Measurements from ENCODE around the gene KCNIP1. TPM values are rescaled to one million over a fixed set of nuclear protein-coding genes. Genes with fewer than 3 reads are reported as not detected.

KCNIP1 gene
- total RNA-seq, 1 experiment from 2014 or later: not detected

GRCh38 chr5:170614065-170614490 lies 110.3 kb downstream of the KCNIP1 start:
- ATAC-seq (no peak), DNase-seq (no peak)
- no peaks in the 10 kb centered on the region for H3K9me3 ChIP-seq (ENCODE audit: low read length)
- no peaks in the 10 kb centered on the region for H3K79me2 ChIP-seq (ENCODE audit: low read length)
- H3K27me3 ChIP-seq (ENCODE audit: low read length): no peaks in the 10 kb centered on the region
- no peaks in the 10 kb centered on the region for H3K36me3 ChIP-seq (ENCODE audit: low read depth, low read length)
- H2AFZ ChIP-seq (ENCODE audit: low read length): no peak overlapping the region
- POLR2A ChIA-PET (ENCODE audit: unreplicated experiment): no interaction called here
- H3K4me1 ChIP-seq (ENCODE audit: insufficient read depth, low read length): peaks cover 20% of the 10 kb centered on the region
- intact Hi-C loops (cut with micrococcal nuclease): no loop called here
- TF ChIP-seq EZH2 (IDR thresholded peaks at IDR 0.05; ENCODE audit: low read length, unreplicated experiment) (no peak), EZH2phosphoT487 (IDR thresholded peaks at IDR 0.05; ENCODE audit: borderline replicate concordance, low read length) (no peak), CTCF (conservative IDR thresholded peaks at IDR 0.05; ENCODE audit: low read depth, low read length) (no peak)
- no peak overlapping the region; the same call in 1 of the 2 replicates for H3K9ac ChIP-seq (ENCODE audit: low read length)
- no peaks in the 10 kb centered on the region for H4K20me1 ChIP-seq (ENCODE audit: low read length)
- H3K4me3 ChIP-seq (ENCODE audit: low read length): no peak overlapping the region
- no TSS peak for BruUV-seq (replicated peaks)
- H3K9me2 ChIP-seq (replicated peaks; ENCODE audit: low read length): no peaks in the 10 kb centered on the region
- H3K27ac ChIP-seq (ENCODE audit: low read length): peak overlapping the region; percentile 90
- H3F3A ChIP-seq (ENCODE audit: low read length, unreplicated experiment): no peaks in the 10 kb centered on the region
- H3K4me2 ChIP-seq (ENCODE audit: low read length): peak overlapping the region; percentile 63; the same call in 1 of the 2 replicates
- CTCF ChIA-PET: no interaction called here

- Histone ChIP-seq H3K27ac (ENCODE audit: low read length) (peak overlapping the region; percentile 90), H3K4me3 (ENCODE audit: low read length) (no peak overlapping the region), H3K36me3 (ENCODE audit: low read depth, low read length) (no peaks in the 10 kb centered on the region), H3K27me3 (ENCODE audit: low read length) (no peaks in the 10 kb centered on the region), H3K4me1 (ENCODE audit: insufficient read depth, low read length) (peaks cover 20% of the 10 kb centered on the region), H3K79me2 (ENCODE audit: low read length) (no peaks in the 10 kb centered on the region), H3K9me3 (ENCODE audit: low read length) (no peaks in the 10 kb centered on the region), H3F3A (ENCODE audit: low read length, unreplicated experiment) (no peaks in the 10 kb centered on the region), H3K4me2 (ENCODE audit: low read length) (peak overlapping the region; percentile 63), H4K20me1 (ENCODE audit: low read length) (no peaks in the 10 kb centered on the region), H2AFZ (ENCODE audit: low read length) (no peak overlapping the region), H3K9ac (ENCODE audit: low read length) (peak overlapping the region; percentile 56), H3K9me2 (replicated peaks; ENCODE audit: low read length) (no peaks in the 10 kb centered on the region)
- DNase-seq (peak; percentile 67), ATAC-seq (peak; percentile 68)
- intact Hi-C loops (cut with micrococcal nuclease): no loop called here
- BruUV-seq (replicated peaks): no TSS peak
- ChIA-PET POLR2A (ENCODE audit: unreplicated experiment) (interaction anchor here (0.6 kb wide), 1 partner anchor 119 kb away, joined by 3 read pairs; no protein-coding TSS in a partner anchor), CTCF (interaction anchor here (1.1 kb wide), 1 partner anchor 19 kb away, joined by 4 read pairs; no protein-coding TSS in a partner anchor)
- no peak for TF ChIP-seq EZH2phosphoT487 (IDR thresholded peaks at IDR 0.05; ENCODE audit: borderline replicate concordance, low read length)
- TF ChIP-seq CTCF (conservative IDR thresholded peaks at IDR 0.05; ENCODE audit: low read depth, low read length): no peak
- TF ChIP-seq EZH2 (IDR thresholded peaks at IDR 0.05; ENCODE audit: low read length, unreplicated experiment): no peak
Measured at GRCh38 chr5:170614720-170615119, 110.9 kb downstream of the KCNIP1 start.

- H3K9me2 ChIP-seq (replicated peaks; ENCODE audit: low read length): no peaks in the 10 kb centered on the region
- H2AFZ ChIP-seq (ENCODE audit: low read length): no peak overlapping the region
- peaks cover 20% of the 10 kb centered on the region for H3K4me1 ChIP-seq (ENCODE audit: insufficient read depth, low read length)
- CTCF ChIA-PET: no interaction called here
- H3K4me2 ChIP-seq (ENCODE audit: low read length): no peak overlapping the region
- H4K20me1 ChIP-seq (ENCODE audit: low read length): no peaks in the 10 kb centered on the region
- H3K4me3 ChIP-seq (ENCODE audit: low read length): no peak overlapping the region
- no peak for DNase-seq
- no peaks in the 10 kb centered on the region for H3K79me2 ChIP-seq (ENCODE audit: low read length)
- no peaks in the 10 kb centered on the region for H3K36me3 ChIP-seq (ENCODE audit: low read depth, low read length)
- POLR2A ChIA-PET (ENCODE audit: unreplicated experiment): no interaction called here
- ATAC-seq: no peak
- no peak overlapping the region for H3K27ac ChIP-seq (ENCODE audit: low read length)
- H3F3A ChIP-seq (ENCODE audit: low read length, unreplicated experiment): no peaks in the 10 kb centered on the region
- intact Hi-C loops (cut with micrococcal nuclease): no loop called here
- no peaks in the 10 kb centered on the region for H3K9me3 ChIP-seq (ENCODE audit: low read length)
- no TSS peak for BruUV-seq (replicated peaks)
- H3K27me3 ChIP-seq (ENCODE audit: low read length): no peaks in the 10 kb centered on the region
- H3K9ac ChIP-seq (ENCODE audit: low read length): no peak overlapping the region
- no peak for TF ChIP-seq CTCF (conservative IDR thresholded peaks at IDR 0.05; ENCODE audit: low read depth, low read length)
- no peak for TF ChIP-seq EZH2phosphoT487 (IDR thresholded peaks at IDR 0.05; ENCODE audit: borderline replicate concordance, low read length)
- TF ChIP-seq EZH2 (IDR thresholded peaks at IDR 0.05; ENCODE audit: low read length, unreplicated experiment): no peak
Measured at GRCh38 chr5:170617533-170618490, 114.0 kb downstream of the KCNIP1 start.

Data from PC-3 (cell line).